CD4-positive, alpha-beta T cell treated with Interleukin-4 for 1 hour (primary cell): ENCODE data around the gene NECTIN3.
A peak's percentile ranks its signal among the peaks of the same experiment; 100 is the strongest.

Source experiments
- DNase-seq, 2 donors: peaks; one replicate each; pipeline ENCODE4 v3.0.0-alpha.2; 2020 to 2022

The NECTIN3 gene, protein sequence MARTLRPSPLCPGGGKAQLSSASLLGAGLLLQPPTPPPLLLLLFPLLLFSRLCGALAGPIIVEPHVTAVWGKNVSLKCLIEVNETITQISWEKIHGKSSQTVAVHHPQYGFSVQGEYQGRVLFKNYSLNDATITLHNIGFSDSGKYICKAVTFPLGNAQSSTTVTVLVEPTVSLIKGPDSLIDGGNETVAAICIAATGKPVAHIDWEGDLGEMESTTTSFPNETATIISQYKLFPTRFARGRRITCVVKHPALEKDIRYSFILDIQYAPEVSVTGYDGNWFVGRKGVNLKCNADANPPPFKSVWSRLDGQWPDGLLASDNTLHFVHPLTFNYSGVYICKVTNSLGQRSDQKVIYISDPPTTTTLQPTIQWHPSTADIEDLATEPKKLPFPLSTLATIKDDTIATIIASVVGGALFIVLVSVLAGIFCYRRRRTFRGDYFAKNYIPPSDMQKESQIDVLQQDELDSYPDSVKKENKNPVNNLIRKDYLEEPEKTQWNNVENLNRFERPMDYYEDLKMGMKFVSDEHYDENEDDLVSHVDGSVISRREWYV

DNA sequence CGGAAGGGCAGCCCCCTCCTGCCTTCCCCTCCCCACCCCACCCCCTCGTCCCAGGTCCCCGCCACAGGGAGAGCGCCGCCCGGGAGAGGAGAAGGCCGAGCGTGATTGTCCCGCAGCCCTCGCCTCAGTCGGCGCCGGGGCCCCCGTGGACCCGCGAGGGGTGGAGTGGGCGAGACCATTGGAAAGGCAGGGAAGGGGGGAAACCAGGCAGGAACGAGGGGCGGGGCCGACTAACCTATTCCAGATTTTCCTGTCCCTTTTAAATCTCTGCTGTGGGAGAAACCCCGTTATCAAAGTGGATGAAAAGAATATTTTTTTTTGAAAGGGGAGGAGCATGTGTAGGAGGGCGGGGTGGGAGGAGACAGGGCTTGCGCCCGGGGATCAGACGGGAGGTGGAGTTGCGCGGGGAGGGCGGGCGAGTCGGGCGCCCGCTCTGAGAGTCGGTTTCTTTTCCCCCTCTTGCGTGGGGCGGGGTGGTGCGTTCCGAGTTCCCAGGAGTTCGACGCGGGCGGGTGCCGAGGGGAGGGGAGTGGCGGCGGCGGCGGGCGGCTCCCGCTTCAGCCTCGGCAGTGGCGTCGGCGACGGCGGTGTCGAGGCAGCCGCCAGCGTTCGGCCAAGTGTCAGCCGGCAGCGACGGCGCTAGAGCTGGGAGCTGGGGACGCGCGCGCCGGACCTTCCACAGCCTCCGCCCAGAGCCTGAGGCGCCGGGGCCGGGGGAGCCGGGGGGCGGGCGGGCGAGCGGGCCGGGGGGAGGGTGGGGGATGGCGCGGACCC, at the start of gene NECTIN3:
Gene NECTIN3 (plus strand): TSS at position 560 of the 774 bp plus-strand sequence. CDS start 202 bp downstream, at position 762.
- DNase-seq = peak; percentile 89 to 92

- no peak for DNase-seq
Observed at GRCh38 chr3:111027868-111028267, 43.7 kb upstream of the NECTIN3 start.

DNA sequence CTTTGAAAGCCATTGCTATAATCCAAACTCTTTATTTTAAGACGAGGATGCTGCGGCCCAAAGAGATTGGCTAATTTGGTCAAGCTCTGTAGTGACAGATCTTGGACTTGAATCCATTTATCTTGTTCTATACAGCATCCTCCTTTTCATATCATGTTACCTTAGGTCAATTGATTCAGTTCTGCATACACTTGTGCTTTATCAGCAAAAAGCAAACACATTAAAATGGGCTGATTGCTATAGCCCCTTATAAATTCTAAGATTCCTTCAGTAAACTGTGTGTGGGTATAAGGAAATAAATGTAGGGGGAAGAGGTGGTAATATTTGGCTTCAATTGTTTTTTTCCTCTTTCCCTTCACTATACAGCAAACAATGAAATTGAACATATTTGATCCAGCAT, 40.1 kb upstream of the NECTIN3 start:
- no peak for DNase-seq

DNA sequence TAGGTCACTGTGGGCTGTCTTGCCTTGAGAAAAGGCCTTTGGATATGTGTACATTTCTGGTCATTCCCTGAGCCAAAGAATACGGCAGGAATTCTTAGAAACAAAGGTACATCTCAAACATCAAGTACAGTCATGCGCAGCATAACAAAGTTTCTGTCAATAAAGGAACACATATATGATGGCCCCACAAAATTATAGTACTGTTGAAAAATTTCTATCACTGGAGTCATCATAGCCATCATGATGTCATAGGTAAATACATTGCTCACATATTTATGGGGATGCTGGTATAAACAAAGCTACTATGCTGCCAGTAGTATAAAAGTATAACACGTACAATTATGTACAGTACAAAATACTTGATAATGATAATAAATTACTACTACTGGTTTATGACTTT, 38.9 kb upstream of the NECTIN3 start:
- no peak for DNase-seq

DNA sequence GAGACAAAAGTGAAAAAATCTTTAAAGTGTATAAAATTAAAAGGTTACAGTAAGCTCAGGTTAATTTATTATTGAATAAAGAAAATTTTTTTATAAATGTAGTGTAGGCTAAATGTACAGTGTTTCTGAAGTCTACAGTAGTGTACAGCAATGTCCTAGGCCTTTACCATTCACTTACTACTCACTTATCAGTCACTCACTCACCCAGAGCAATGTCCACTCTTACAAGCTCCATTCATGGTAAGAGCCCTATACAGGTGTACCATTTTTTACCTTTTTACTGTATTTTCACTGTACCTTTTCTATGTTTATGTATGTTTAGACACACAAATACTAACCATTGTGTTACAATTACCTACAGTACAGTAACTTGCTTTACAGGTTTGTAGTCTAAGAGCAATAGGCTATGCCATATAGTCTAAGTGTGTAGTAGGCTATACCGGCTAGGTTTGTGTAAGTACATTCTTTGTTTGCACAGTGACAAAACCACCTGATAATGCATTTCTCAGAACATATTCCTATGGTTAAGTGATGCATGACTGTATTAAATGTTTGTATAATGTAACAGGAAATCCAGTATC, 38.1 kb upstream of the NECTIN3 start:
- DNase-seq = no peak

DNA sequence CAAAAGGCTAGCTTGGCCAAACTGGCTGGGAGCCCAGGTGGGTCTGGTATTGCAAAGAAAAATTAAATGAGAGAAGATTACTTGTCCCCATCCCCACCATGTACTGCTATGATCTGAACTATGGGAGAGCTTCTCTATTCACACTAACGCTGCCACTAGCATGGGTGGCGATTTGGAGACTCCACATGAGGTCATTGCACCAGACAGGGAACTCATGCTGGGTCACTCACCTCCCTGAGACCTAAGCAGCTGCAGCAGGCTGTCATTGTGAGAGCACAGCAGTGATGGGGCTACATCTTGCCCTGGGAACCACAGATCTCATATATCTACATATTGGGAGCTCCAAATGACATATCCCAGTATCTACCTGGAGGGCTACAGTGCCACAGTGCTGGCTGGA, 36.3 kb upstream of the NECTIN3 start:
- DNase-seq = no peak

DNA sequence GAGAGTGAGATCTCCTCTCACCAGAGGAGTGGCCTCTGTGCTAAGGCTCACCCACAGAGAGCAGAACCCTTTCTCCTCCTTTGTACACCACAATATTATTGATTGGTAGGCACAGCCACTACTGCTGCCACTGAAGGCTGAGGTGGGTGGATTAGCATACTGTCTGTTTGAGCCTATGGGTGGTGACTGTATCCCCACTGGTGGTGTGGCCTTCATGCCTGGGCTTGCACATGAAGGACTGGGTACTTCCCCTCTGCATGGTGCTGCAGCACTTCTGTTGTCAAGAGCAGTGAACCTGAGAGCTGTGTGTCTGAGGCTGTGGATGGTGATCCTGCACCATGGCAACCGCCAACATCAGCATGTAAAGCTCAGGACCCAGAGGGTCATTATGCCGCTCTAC, 35.7 kb upstream of the NECTIN3 start:
- no peak for DNase-seq

DNA sequence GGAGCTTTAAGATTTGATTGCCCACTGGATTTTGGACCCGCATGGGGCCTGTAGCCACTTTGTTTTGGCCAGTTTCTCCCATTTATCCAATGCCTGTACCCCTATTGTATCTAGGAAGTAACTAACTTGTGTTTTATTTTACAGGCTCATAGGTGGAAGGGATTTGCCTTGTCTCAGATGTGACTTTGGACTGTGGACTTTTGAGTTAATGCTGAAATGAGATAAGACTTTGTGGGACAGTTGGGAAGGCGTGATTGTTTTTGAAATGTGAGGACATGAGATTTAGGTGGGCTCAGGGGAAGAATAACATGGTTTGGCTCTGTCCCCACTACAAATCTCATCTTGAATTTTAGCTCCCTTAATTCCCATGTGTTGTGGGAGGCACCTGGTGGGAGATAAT, 30.7 kb upstream of the NECTIN3 start:
- DNase-seq = no peak

- no peak for DNase-seq
Observed at GRCh38 chr3:111045564-111045963, 26.1 kb upstream of the NECTIN3 start.

DNA sequence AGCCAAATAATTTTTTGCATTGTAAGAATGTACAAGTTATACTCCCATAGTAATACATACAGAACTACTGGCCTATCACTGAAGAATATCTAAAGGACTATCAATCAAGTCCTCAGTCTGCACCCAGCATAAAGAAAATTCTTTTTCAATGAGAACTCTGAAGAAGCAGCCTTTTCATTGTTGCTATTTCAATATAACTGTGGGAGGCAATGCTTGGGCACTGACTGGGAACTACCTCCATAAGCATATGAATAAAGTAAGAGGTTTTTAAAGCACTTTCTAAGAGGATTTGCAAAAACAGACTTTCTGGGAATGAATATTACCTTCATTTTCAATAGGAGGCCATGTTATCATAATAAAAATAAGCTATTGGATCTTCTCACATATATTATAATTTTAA, 24.6 kb upstream of the NECTIN3 start:
- no peak for DNase-seq

GRCh38 chr3:111047812-111048435, 23.7 kb upstream of the NECTIN3 start:
- no peak for DNase-seq

DNA sequence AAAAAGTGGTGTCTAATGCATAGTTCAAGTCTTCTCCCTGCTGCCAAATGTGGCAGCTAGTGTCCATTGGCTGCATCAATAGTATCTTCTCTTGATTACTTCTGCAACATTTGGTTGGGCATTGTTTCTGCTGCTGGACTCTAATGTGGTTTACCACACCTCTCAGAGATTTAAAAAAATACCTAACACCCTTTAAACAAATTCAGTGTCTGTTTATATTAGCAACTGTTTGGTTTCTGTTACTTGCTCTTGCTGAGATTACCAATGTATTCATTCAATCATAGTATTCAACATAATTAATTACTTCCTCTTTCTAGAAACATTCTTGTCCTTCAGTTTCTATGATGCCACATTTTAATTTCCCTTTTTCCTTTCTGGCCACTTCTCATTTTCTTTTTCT, 20.3 kb upstream of the NECTIN3 start:
- no peak for DNase-seq

DNA sequence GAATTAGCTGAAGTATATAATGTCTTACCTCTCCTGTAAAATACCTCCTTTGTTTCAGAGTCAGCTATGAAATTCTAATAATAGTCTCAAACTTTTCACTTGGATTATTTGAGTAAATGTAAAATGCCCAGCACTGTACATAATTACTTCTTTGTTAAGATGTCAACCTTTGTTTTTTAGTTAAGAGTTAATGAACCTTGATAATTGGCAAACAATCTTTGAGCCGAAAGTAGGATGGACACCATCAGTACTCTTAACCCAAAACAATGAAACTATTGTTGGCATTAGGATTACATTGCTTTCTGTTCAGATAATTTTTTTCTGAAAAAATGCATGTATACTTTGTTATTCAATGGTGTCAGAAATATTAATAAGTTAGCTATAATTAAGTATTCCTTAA, 3.0 kb upstream of the NECTIN3 start:
- DNase-seq = no peak

DNA sequence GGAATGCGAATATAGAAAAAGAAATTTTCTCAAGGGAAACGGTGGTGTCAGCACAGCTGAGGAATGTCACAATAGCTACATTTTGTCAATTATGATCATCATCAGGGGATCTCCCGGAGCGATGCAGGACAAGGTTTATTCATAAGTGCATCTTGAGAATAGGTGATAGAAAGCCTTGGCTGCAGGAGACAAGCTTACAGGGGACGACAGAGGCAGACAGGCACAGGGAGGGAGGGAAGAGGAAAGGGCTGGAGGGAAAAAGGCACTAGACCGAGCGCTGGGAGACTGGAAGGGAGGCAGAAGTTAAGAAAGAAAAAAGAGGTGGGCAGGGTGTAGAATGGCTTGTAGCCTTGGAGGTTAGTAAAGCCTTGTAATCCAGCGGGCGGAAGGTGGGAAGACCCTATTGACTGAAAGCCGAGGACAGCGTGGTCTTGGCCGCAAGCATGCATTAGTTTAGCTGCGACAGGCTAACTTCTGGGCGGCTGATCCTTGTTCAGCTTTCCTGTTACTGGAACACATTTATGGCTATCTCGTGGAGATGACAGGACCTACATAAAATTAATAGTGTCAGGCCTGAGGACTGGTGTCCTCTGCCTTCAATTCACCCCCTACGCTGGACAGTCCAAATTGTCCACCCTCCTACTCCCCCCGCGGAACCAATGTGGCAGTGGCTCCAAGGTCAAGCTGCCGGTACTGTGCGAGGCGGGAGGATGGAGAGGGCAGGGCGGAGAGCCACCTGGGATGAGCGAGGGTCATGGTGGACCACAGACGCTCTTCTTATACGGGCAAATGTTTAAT, 1.4 kb upstream of the NECTIN3 start:
- no peak for DNase-seq

- peak in 1 of 2 donors; percentile 41 for DNase-seq
Observed at GRCh38 chr3:111070772-111071256, 802 bp upstream of the NECTIN3 start.

- peak; percentile 12 to 22 for DNase-seq
Observed at GRCh38 chr3:111072031-111072921, 660 bp downstream of the NECTIN3 start.

DNA sequence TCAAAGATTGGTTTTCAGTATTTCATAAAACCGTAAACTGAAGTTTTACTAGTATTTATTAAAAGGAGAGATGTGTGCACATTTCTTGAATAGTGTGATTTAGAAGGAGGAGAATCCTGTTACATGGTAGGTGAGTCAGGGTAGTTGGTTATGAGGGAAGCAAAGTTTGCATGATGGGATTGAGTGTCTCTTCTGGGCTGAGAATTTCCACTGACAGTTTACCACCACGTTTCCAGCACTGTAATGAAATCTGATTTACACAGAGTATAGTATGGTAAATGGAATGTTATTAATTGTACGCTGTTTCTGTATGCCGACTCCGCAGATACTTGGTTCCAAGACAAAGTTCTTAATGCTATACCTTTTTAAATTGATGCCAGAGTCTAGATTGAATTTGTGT, 1.6 kb downstream of the NECTIN3 start:
- DNase-seq = no peak

DNA sequence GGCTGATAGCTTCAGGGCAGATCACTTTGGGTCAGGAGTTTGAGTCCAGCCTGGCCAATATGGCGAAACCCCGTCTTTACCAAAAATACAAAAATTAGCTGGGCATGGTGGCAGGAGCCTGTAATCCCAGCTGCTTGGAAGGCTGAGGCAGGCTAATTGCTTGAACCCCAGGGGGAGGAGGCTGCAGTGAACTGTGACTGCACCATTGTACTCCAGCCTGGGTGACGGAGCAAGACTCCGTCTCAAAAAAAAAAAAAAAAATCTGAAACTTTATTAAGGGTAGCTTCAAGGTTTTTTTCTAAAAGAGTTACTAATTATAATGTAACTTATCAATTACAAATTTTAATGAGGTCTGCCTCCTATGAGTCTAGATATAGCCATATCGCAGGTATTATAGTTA, 5.1 kb downstream of the NECTIN3 start:
- DNase-seq = no peak

GRCh38 chr3:111077369-111077768, 5.8 kb downstream of the NECTIN3 start:
- DNase-seq = no peak

- peak in 1 of 2 donors; percentile 33 for DNase-seq
Observed at GRCh38 chr3:111080413-111080812, 8.8 kb downstream of the NECTIN3 start.

GRCh38 chr3:111081008-111081545, 9.5 kb downstream of the NECTIN3 start:
- DNase-seq = no peak
